NT2/D1 (cell line): ENCODE results near the gene ADARB2.
"Not testable (repeated sequence)": the region's sequence is repeated elsewhere in the genome, so short reads cannot be mapped to it uniquely, and the experiment has no call there.

Experiments
- YY1 ChIP-seq: IDR thresholded peaks from 2 replicates; pipeline ENCODE4 v1.6.1; 2011; ENCODE audit not compliant: insufficient read length, insufficient read depth
- ZNF274 ChIP-seq: IDR thresholded peaks from 2 replicates; pipeline ENCODE4 v1.6.1; 2011; ENCODE audit warnings: mild to moderate bottlenecking, low read depth, low read length

DNA sequence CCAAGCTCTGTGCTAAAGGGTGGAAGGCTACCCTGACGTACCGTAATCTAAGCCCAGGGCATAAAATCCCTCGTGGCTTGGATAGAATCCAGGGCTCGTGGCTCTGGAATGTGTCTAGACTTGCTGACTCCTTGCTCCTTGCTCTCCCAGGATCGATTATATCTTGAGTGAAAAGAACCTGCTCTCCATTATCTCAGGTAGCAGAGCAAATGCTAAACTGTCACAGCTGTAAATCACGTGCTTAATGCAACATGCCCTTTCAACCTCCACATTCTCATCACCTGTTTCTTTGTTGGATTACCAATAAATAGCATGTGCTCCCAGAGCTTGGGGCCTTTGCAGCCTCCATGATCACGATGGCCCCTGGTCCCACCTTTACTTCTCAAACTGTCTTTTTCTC, 323.0 kb downstream of the ADARB2 start:
- not testable (repeated sequence) for TF ChIP-seq YY1, ZNF274
